ENCODE results near the gene JARID2. TPM values are rescaled to one million over a fixed set of nuclear protein-coding genes. Genes with fewer than 3 reads are reported as not detected.

Gene JARID2
- total and polyA plus RNA-seq, 12 donors = 2.3 to 11.6 (median 8.7) TPM

- H3K4me3 ChIP-seq = no peak overlapping the region
- intact Hi-C loops (cut with DNase I) = loop anchor here in 6 of 10 donors (5.0 to 10.0 kb wide), 6 partner anchors 113 to 1377 kb away; partner anchors contain the start of gene JARID2 (in 2 of the 6)
- no peak for TF ChIP-seq CTCF (IDR thresholded peaks at IDR 0.05)
- H3K9me3 ChIP-seq = no peaks in the 10 kb centered on the region
- H3K36me3 ChIP-seq = peaks cover 0 to 76% (median 3%) of the 10 kb centered on the region in 9 donors
- H3K27me3 ChIP-seq = no peaks in the 10 kb centered on the region
- peaks cover 15 to 67% (median 51%) of the 10 kb centered on the region in 9 donors for H3K4me1 ChIP-seq
- whole genome bisulfite sequencing, 2 donors = 33 to 38% methylated on average over 19 of the region's 19 CpGs
- H3K27ac ChIP-seq = peak overlapping the region in 8 of 10 donors; percentile 9 to 60 (median 38)
- ATAC-seq (peak in 2 of 8 donors; percentile 3 to 28), DNase-seq (peak; percentile 42 to 56)
Observed at GRCh38 chr6:15501826-15502445, 256.1 kb downstream of the JARID2 start.

DNA sequence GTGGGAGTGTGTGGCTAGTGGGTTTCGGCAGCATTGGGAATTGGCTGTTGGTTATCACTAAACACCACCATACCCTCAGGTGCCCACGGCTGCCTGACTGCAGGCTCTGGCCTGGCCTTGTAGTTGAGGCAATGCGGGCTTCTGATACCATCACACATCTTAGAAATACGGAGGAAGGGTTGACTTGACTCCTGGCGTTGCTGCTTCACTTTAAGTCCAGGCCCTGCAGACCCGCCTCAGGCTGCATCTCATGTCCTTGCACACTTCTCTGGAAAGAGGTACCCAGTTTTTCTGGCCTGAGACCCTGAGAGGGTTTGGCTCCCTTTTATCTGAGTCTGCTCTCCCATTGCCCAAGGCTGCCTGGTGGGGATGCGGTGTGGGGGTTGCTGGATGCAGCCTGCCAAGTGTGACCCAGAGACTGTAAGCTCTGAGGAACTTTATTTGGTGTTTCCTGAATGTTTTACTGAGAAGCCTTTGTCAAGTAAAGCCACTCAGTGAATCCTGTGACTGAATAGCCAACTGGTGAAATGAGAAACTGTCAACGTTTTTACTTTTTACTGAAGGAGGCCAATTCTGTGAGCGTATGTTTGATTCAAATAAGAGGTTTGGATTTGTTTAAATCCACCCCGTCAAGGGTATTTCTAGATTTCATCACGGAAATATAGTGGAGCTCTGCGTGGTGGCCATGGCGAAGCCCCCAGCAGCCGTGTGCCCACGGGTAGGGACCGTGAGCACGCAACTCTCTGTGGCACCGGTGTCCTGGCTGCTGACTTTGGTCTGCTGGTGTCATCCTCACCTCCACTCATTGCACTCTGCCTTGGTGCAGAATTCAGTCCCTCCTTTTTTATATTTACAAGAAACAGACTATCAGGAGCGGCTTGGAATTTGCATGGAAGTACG lies 256.8 kb downstream of the JARID2 start:
- Histone ChIP-seq H3K27ac (peak overlapping the region in 8 of 10 donors; percentile 9 to 60 (median 38)), H3K27me3 (no peaks in the 10 kb centered on the region), H3K4me1 (peaks cover 15 to 67% (median 51%) of the 10 kb centered on the region in 9 donors), H3K9me3 (no peaks in the 10 kb centered on the region), H3K36me3 (peaks cover 0 to 76% (median 0%) of the 10 kb centered on the region in 9 donors), H3K4me3 (no peak overlapping the region)
- intact Hi-C loops (cut with DNase I) = loop anchor here in 6 of 10 donors (5.0 to 10.0 kb wide), 6 partner anchors 112 to 1378 kb away; partner anchors contain the start of gene JARID2 (in 2 of the 6)
- ATAC-seq = no peak
- DNase-seq = no peak
- TF ChIP-seq CTCF (IDR thresholded peaks at IDR 0.05) = no peak
- 86 to 90% methylated on average over 20 of the region's 20 CpGs for WGBS, 2 donors

- 90 to 95% methylated on average over 6 of the region's 6 CpGs for WGBS, 2 donors
- Histone ChIP-seq H3K27ac (peak overlapping the region in 4 of 10 donors; percentile 69 to 88 (median 81)), H3K4me1 (peaks cover 15 to 67% (median 52%) of the 10 kb centered on the region in 9 donors), H3K36me3 (peaks cover 0 to 76% (median 0%) of the 10 kb centered on the region in 9 donors), H3K4me3 (no peak overlapping the region), H3K27me3 (no peaks in the 10 kb centered on the region), H3K9me3 (no peaks in the 10 kb centered on the region)
- no peak for DNase-seq
- ATAC-seq = no peak
- intact Hi-C loops (cut with DNase I) = loop anchor here in 6 of 10 donors (5.0 to 10.0 kb wide), 6 partner anchors 111 to 1379 kb away; partner anchors contain the start of gene JARID2 (in 2 of the 6)
- TF ChIP-seq CTCF (IDR thresholded peaks at IDR 0.05) = no peak
Observed at GRCh38 chr6:15503346-15503680, 257.4 kb downstream of the JARID2 start.

DNA sequence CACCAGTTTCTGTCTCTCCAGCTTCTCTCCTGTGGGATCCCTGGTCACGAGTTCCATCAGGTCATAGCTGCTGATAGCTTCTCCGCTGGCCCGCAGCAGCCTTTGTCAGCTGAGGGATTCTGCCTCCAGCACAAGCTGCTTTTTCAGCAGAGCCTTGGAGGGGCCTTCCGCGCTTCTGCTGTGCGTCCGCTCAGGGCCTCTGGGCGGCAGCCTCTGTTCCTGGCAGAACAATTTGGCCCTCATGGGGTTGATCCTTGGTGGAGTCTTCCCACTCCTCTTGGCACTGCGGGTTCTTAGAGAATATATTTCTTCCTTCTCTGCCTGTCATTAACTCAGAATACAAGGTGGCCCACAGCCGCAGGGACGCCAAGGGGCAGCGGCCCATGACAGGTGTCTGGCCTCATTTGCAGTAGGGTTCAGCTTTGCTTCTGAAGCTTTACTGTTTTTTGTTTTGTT lies 258.2 kb downstream of the JARID2 start:
- intact Hi-C loops (cut with DNase I) = loop anchor here in 6 of 10 donors (2.0 to 10.0 kb wide), 7 partner anchors 111 to 1379 kb away; partner anchors contain the start of gene JARID2 (in 2 of the 6)
- Histone ChIP-seq H3K4me1 (peaks cover 15 to 64% (median 51%) of the 10 kb centered on the region in 9 donors), H3K27me3 (no peaks in the 10 kb centered on the region), H3K4me3 (peak overlapping the region in 7 of 10 donors; percentile 6 to 42 (median 35)), H3K9me3 (no peaks in the 10 kb centered on the region), H3K36me3 (peaks cover 0 to 76% (median 0%) of the 10 kb centered on the region in 9 donors), H3K27ac (peak overlapping the region; percentile 46 to 88 (median 78))
- peak in 7 of 9 donors; percentile 9 to 41 (median 31) for TF ChIP-seq CTCF (IDR thresholded peaks at IDR 0.05)
- peak; percentile 47 to 57 for DNase-seq
- peak; percentile 51 to 77 (median 66) for ATAC-seq
- WGBS, 2 donors = 32 to 33% methylated on average over 12 of the region's 12 CpGs

Measured in heart right ventricle (tissue), 16 donors.